Tibial nerve (tissue), 4 donors: Measurements from ENCODE around the gene TP53. TPM values are rescaled to one million over a fixed set of nuclear protein-coding genes. Genes with fewer than 3 reads are reported as not detected.

Experiments used
- DNase-seq, 2 donors: peaks; one replicate each; pipeline ENCODE4 v3.0.0-alpha.2; 2019; ENCODE audit warnings: low spot score in 2 of 2
- H3K27ac ChIP-seq, 4 donors: fragments of 200-600 bp; sonication (generic) in 3 of 4; one replicate each; pipeline ENCODE4 v1.5.1; 2017 to 2019; ENCODE audit warnings: mild to moderate bottlenecking in 1 of 4
- H3K27me3 ChIP-seq, 2 donors: fragments of 200-600 bp; sonication (generic) in 1 of 2; one replicate each; pipeline versions ENCODE4 v1.5.1 to v1.6.0; 2017 to 2019
- H3K36me3 ChIP-seq, 3 donors: fragments of 200-600 bp; sonication (generic); one replicate each; pipeline ENCODE4 v1.5.1; 2018 to 2019
- H3K4me1 ChIP-seq, 4 donors: fragments of 200-600 bp; sonication (generic) in 3 of 4; one replicate each; pipeline ENCODE4 v1.5.1; 2017 to 2019
- H3K4me3 ChIP-seq, 4 donors: fragments of 200-600 bp; sonication (generic) in 3 of 4; one replicate each; pipeline ENCODE4 v1.5.1; 2017 to 2019; ENCODE audit warnings: mild to moderate bottlenecking in 1 of 4, moderate library complexity in 1 of 4
- H3K9me3 ChIP-seq, 4 donors: fragments of 200-600 bp; sonication (generic) in 3 of 4; one replicate each; pipeline ENCODE4 v1.5.1; 2017 to 2019
- EP300 ChIP-seq, 2 donors: sonication (generic); formaldehyde crosslinking; IDR thresholded peaks; one replicate each; pipeline ENCODE4 v1.6.1; 2017; ENCODE audit warnings: antibody characterized with exemption in 2 of 2, mild to moderate bottlenecking in 1 of 2
- POLR2A ChIP-seq, 2 donors: fragments of 450-650 bp; IDR thresholded peaks; one replicate each; pipeline ENCODE4 v1.6.1; 2017; ENCODE audit warnings: antibody characterized with exemption in 2 of 2, mild to moderate bottlenecking in 2 of 2, moderate library complexity in 2 of 2
- WGBS, 2 donors: methylation state at CpG; one replicate each; pipeline ENCODE4 v1.1.5; 2018; 5-methylcytosine and 5-hydroxymethylcytosine counted together
- total RNA-seq, 4 donors: library from RNA; depleted of rRNA; stranded (reverse); fragments of >200 nt; gene quantifications; one replicate each; pipeline ENCODE4 v1.1.0, GENCODE V29; 2016
- TF ChIP-seq, protein P1 (sequence below), 5 experiments: fragments of 200-600 bp in 3 of 5; fragments of 450-650 bp in 2 of 5; sonication (generic) in 3 of 5; IDR thresholded peaks; one replicate each; pipeline ENCODE4 v1.5.1; 2016 to 2019; ENCODE audit warnings: antibody characterized with exemption in 5 of 5, mild to moderate bottlenecking in 3 of 5, moderate library complexity in 2 of 5

Gene TP53
- total RNA-seq, 4 donors from 2014 or later, result 26.7 to 32.1 (median 30.0) TPM

GRCh38 chr17:7667656-7668406, 19.5 kb downstream of the TP53 start:
- TF ChIP-seq EP300 (IDR thresholded peaks at IDR 0.05) (no peak), POLR2A (IDR thresholded peaks at IDR 0.05) (no peak)
- TF ChIP-seq, protein P1, sequence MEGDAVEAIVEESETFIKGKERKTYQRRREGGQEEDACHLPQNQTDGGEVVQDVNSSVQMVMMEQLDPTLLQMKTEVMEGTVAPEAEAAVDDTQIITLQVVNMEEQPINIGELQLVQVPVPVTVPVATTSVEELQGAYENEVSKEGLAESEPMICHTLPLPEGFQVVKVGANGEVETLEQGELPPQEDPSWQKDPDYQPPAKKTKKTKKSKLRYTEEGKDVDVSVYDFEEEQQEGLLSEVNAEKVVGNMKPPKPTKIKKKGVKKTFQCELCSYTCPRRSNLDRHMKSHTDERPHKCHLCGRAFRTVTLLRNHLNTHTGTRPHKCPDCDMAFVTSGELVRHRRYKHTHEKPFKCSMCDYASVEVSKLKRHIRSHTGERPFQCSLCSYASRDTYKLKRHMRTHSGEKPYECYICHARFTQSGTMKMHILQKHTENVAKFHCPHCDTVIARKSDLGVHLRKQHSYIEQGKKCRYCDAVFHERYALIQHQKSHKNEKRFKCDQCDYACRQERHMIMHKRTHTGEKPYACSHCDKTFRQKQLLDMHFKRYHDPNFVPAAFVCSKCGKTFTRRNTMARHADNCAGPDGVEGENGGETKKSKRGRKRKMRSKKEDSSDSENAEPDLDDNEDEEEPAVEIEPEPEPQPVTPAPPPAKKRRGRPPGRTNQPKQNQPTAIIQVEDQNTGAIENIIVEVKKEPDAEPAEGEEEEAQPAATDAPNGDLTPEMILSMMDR (IDR thresholded peaks at IDR 0.05), result no peak
- H3K9me3 ChIP-seq, result no peaks in the 10 kb centered on the region
- no peaks in the 10 kb centered on the region for H3K27me3 ChIP-seq
- H3K4me3 ChIP-seq, result no peak overlapping the region
- WGBS, 2 donors, result 39 to 51% methylated on average over 9 to 10 of the region's 10 CpGs
- peak overlapping the region in 2 of 4 donors; percentile 20 to 36 for H3K27ac ChIP-seq
- H3K36me3 ChIP-seq, result peaks cover 0 to 77% (median 2%) of the 10 kb centered on the region in 3 donors
- no peaks in the 10 kb centered on the region for H3K4me1 ChIP-seq
- no peak for DNase-seq

DNA sequence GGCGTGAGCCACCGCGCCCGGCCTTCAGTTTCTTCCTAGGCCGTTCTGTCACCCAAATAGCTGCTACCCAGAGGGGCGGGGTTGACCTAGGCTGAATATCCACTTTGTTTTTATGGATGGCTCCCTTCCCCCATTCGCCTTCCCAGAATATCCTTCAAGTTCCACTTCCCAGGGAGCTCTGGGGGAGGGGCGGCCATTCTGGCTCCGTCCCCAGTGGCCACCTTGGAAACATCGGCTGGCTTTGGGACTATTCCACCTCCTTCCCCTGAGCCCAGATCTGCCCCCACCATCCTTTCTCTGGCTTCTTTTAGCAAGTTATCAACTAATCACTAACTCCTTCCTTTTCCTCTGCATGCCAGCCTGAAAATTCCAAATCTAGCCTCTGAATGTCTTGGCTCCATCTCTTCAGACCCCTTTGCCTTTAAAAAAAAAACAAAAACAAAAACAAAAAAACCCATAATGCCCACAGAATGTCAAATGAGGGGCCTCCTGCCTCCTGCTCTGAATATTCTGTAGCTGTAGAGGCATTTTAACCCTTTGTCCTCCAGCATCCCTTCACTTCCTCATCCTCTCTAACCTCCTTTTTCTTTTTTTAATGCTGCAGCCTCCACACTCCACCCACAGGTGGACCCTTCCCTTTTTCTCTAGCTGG, 30.2 kb downstream of the TP53 start:
- Histone ChIP-seq H3K9me3 (no peaks in the 10 kb centered on the region), H3K27me3 (peaks cover 0 to 10% of the 10 kb centered on the region in 2 donors), H3K4me3 (no peak overlapping the region), H3K4me1 (peaks cover 0 to 15% (median 5%) of the 10 kb centered on the region in 4 donors), H3K36me3 (no peaks in the 10 kb centered on the region), H3K27ac (peak overlapping the region in 2 of 4 donors; percentile 60 to 72)
- WGBS, 2 donors, result 23 to 28% methylated on average over 10 of the region's 10 CpGs
- no peak for TF ChIP-seq POLR2A (IDR thresholded peaks at IDR 0.05)
- TF ChIP-seq, protein P1 (IDR thresholded peaks at IDR 0.05), result peak in 1 of 5 experiments; percentile 17
- peak in 1 of 2 donors; percentile 27 for TF ChIP-seq EP300 (IDR thresholded peaks at IDR 0.05)
- DNase-seq, result no peak

GRCh38 chr17:7655541-7655840, 31.8 kb downstream of the TP53 start:
- Histone ChIP-seq H3K9me3 (no peaks in the 10 kb centered on the region), H3K4me1 (peaks cover 0 to 31% (median 19%) of the 10 kb centered on the region in 4 donors), H3K36me3 (no peaks in the 10 kb centered on the region), H3K4me3 (no peak overlapping the region), H3K27me3 (peaks cover 0 to 26% of the 10 kb centered on the region in 2 donors), H3K27ac (peak overlapping the region in 2 of 4 donors; percentile 3 to 72)
- DNase-seq, result no peak
- 87 to 91% methylated on average over 17 of the region's 17 CpGs for WGBS, 2 donors
- TF ChIP-seq POLR2A (IDR thresholded peaks at IDR 0.05), result no peak
- TF ChIP-seq, protein P1 (IDR thresholded peaks at IDR 0.05), result no peak
- no peak for TF ChIP-seq EP300 (IDR thresholded peaks at IDR 0.05)

- H3K27ac ChIP-seq, result peak overlapping the region in 2 of 4 donors; percentile 3 to 72
- no peaks in the 10 kb centered on the region for H3K36me3 ChIP-seq
- DNase-seq, result no peak
- H3K4me3 ChIP-seq, result no peak overlapping the region
- WGBS, 2 donors, result 61 to 66% methylated on average over 15 to 16 of the region's 16 CpGs
- no peaks in the 10 kb centered on the region for H3K9me3 ChIP-seq
- peaks cover 0 to 36% (median 21%) of the 10 kb centered on the region in 4 donors for H3K4me1 ChIP-seq
- TF ChIP-seq, protein P1 (IDR thresholded peaks at IDR 0.05), result no peak
- TF ChIP-seq EP300 (IDR thresholded peaks at IDR 0.05), result no peak
- TF ChIP-seq POLR2A (IDR thresholded peaks at IDR 0.05), result no peak
- H3K27me3 ChIP-seq, result peaks cover 0 to 30% of the 10 kb centered on the region in 2 donors
These were observed 32.3 kb downstream of the TP53 start for GRCh38 chr17:7654832-7655540.
